Endothelial cell of umbilical vein (primary cell): Measurements from ENCODE around the gene RIBC1. TPM values are rescaled to one million over a fixed set of nuclear protein-coding genes. Genes with fewer than 3 reads are reported as not detected.
A peak's percentile ranks its signal among the peaks of the same experiment; 100 is the strongest.

Experiments used
- BruUV-seq: library from RNA; stranded (reverse); fragments of 400-500 nt; replicated peaks from 2 replicates; lab custom pipeline; 2021; lab: Mats Ljungman, UMichigan
- CTCF ChIA-PET: fragments of 300-600, 350-600 bp; sonication (Branson Sonifier 250); formaldehyde crosslinking; loops from one replicate; lab custom pipeline; 2021; ENCODE audit warnings: antibody characterized with exemption, inconsistent platforms; lab: Charles Lee
- POLR2A ChIA-PET: fragments of 300-600, 350-600 bp; sonication (Branson Sonifier 250); formaldehyde crosslinking; loops from one replicate; lab custom pipeline; 2021; ENCODE audit warnings: antibody characterized with exemption, inconsistent platforms; lab: Charles Lee
- DNase-seq: peaks from one replicate; pipeline ENCODE4 v3.0.0-alpha.2; 2011; ENCODE audit warnings: low read depth, low spot score
- FAIRE-seq: peaks from 2 replicates; lab custom pipeline; 2011; peaks lifted over from hg19 to GRCh38; lab: Jason Lieb, UNC
- H2AFZ ChIP-seq: 2 replicates; pipeline ENCODE4 v1.6.0; 2012; ENCODE audit warnings: low read depth, low read length, control low read depth, inconsistent platforms
- H3K27ac ChIP-seq: 2 replicates; pipeline ENCODE4 v1.5.1; 2011; ENCODE audit warnings: low read depth, mild to moderate bottlenecking, control low read depth, low read length, moderate library complexity; ENCODE audit not compliant: insufficient read depth
- H3K27me3 ChIP-seq, 2 experiments: 2 replicates each; pipeline versions ENCODE4 v1.6.0 to v1.6.1; 2011; ENCODE audit warnings: low read length in 2 of 2, mixed read lengths in 1 of 2; ENCODE audit not compliant: control insufficient read depth in 2 of 2, insufficient read depth in 2 of 2
- H3K36me3 ChIP-seq, 2 experiments: 2 replicates in 1 of 2; 3 replicates in 1 of 2; pipeline ENCODE4 v1.5.1; 2011; ENCODE audit warnings: low read length in 2 of 2, mild to moderate bottlenecking in 1 of 2, moderate library complexity in 1 of 2; ENCODE audit not compliant: control insufficient read depth in 2 of 2, insufficient read depth in 2 of 2; ENCODE audit errors: extremely low read depth in 1 of 2
- H3K4me1 ChIP-seq: 3 replicates; pipeline ENCODE4 v1.5.1; 2011; ENCODE audit warnings: mild to moderate bottlenecking, low read length; ENCODE audit not compliant: control insufficient read depth, insufficient read depth; ENCODE audit errors: extremely low read depth
- H3K4me2 ChIP-seq: 2 replicates; pipeline ENCODE4 v1.6.1; 2011; ENCODE audit warnings: low read length, control low read depth, mixed read lengths; ENCODE audit not compliant: insufficient read depth
- H3K4me3 ChIP-seq, 3 experiments: fragments of 200-600 bp in 1 of 3; sonication (generic), shearing (Covaris generic) in 1 of 3; replicated peaks in 1 of 3; 2 replicates each; pipeline ENCODE4 v1.5.1; 2011 to 2016; ENCODE audit warnings: control low read depth in 3 of 3, low read length in 3 of 3, mild to moderate bottlenecking in 2 of 3, inconsistent platforms in 1 of 3, low read depth in 1 of 3, moderate library complexity in 1 of 3; ENCODE audit not compliant: insufficient read depth in 1 of 3
- H3K79me2 ChIP-seq: 2 replicates; pipeline ENCODE4 v1.6.0; 2012; ENCODE audit warnings: low read length, inconsistent platforms; ENCODE audit not compliant: control insufficient read depth, insufficient read depth
- H3K9ac ChIP-seq: replicated peaks from 2 replicates; pipeline ENCODE3; 2011; ENCODE audit warnings: low read length, control low read depth; ENCODE audit not compliant: insufficient read depth; ENCODE audit errors: extremely low read depth
- H3K9me1 ChIP-seq: replicated peaks from 3 replicates; pipeline ENCODE4 v1.6.0; 2011; ENCODE audit warnings: mild to moderate bottlenecking, low read length; ENCODE audit not compliant: control insufficient read depth, insufficient read depth; ENCODE audit errors: extremely low read depth
- H3K9me3 ChIP-seq: replicated peaks from 2 replicates; pipeline ENCODE4 v1.5.1; 2012; ENCODE audit warnings: low read length, inconsistent platforms; ENCODE audit not compliant: control insufficient read depth, insufficient read depth
- H4K20me1 ChIP-seq: replicated peaks from 2 replicates; pipeline ENCODE3; 2011; ENCODE audit warnings: mild to moderate bottlenecking, low read length; ENCODE audit not compliant: control insufficient read depth, insufficient read depth; ENCODE audit errors: extremely low read depth
- CTCF ChIP-seq, 2 donors: IDR thresholded peaks; 1 replicate in 1 of 2; 2 replicates in 1 of 2; pipeline ENCODE4 v1.5.1; 2011; ENCODE audit warnings: low read length in 2 of 2, mild to moderate bottlenecking in 2 of 2, moderate library complexity in 2 of 2, control low read depth in 1 of 2, inconsistent platforms in 1 of 2, low read depth in 1 of 2; ENCODE audit not compliant: insufficient read depth in 1 of 2; ENCODE audit errors: extremely low read depth in 1 of 2
- FOS ChIP-seq: IDR thresholded peaks from 2 replicates; pipeline ENCODE4 v1.6.1; 2011; ENCODE audit warnings: mild to moderate bottlenecking, low read length, moderate library complexity, borderline replicate concordance; ENCODE audit not compliant: insufficient read depth
- GATA2 ChIP-seq: IDR thresholded peaks from 2 replicates; pipeline ENCODE4 v1.7.0; 2011; ENCODE audit warnings: low read depth, mild to moderate bottlenecking, moderate library complexity, mixed read lengths, low read length; ENCODE audit not compliant: insufficient read length, insufficient read depth
- JUN ChIP-seq: IDR thresholded peaks from 2 replicates; pipeline ENCODE4 v1.6.1; 2011; ENCODE audit warnings: borderline replicate concordance, low read depth; ENCODE audit not compliant: insufficient read length, insufficient read depth
- POLR2A ChIP-seq: IDR thresholded peaks from 2 replicates; pipeline ENCODE4 v1.6.1; 2012; ENCODE audit warnings: low read depth, mild to moderate bottlenecking, control low read depth, low read length
- POLR2AphosphoS5 ChIP-seq: IDR thresholded peaks from 2 replicates; pipeline ENCODE4 v1.6.1; 2012; ENCODE audit warnings: low read depth, mild to moderate bottlenecking, control low read depth, low read length, moderate library complexity; ENCODE audit not compliant: insufficient read depth
- dilution Hi-C: fragments of 300-500 bp; cut with MboI; formaldehyde crosslinking; loops from one replicate; pipeline ENCODE4 v1.15.0; 2019; ENCODE audit warnings: low sequenced_read_pairs; ENCODE audit not compliant: extremely low pct_ligation_motif_present
- intact Hi-C: fragments of 100-400 bp; cut with micrococcal nuclease; formaldehyde crosslinking; loops from one replicate; pipeline ENCODE4 v1.10.0; 2022
- polyA plus RNA-seq, 4 experiments: library from polyadenylated mRNA; depleted of rRNA in 3 of 4; stranded (reverse) in 3 of 4; unstranded in 1 of 4; fragments of >200 nt; gene quantifications; 2 replicates each; pipeline versions ENCODE4 v1.2.1 to v1.2.3, GENCODE V29; 2011 to 2012; ENCODE audit warnings: missing spikeins in 1 of 4
- total RNA-seq: library from RNA; stranded (reverse); gene quantifications from 2 replicates; pipeline ENCODE4 v1.2.3, GENCODE V29; 2021

Gene RIBC1
- total and polyA plus RNA-seq, 2 donors (not counting 3 experiments of a cell fraction or from before 2014, with no cell fraction given), result 0.23 to 0.86 TPM

- no peak overlapping the region for H3K27ac ChIP-seq
- H3K36me3 ChIP-seq, result peaks cover 2 to 22% of the 10 kb centered on the region in 2 experiments
- BruUV-seq, result no TSS peak
- H3K4me1 ChIP-seq, result no peaks in the 10 kb centered on the region
- no peak overlapping the region for H3K4me3 ChIP-seq
- H3K27me3 ChIP-seq, result no peaks in the 10 kb centered on the region
- dilution Hi-C loops (no loop called here), intact Hi-C loops (no loop called here)
- FAIRE-seq, result peak; percentile 28
- DNase-seq, result peak; percentile 28
- no peaks in the 10 kb centered on the region for H3K9me1 ChIP-seq
- H4K20me1 ChIP-seq, result no peaks in the 10 kb centered on the region
- H2AFZ ChIP-seq, result no peak overlapping the region
- no peak for TF ChIP-seq FOS
- no peak for TF ChIP-seq POLR2AphosphoS5
- no peak for TF ChIP-seq JUN
- TF ChIP-seq GATA2, result no peak
- TF ChIP-seq CTCF (IDR thresholded peaks at IDR 0.05; ENCODE audit: extremely low read depth in 1 of 2, insufficient read depth in 1 of 2, low read depth in 1 of 2, low read length in 2 of 2), result no peak
- no peak for TF ChIP-seq POLR2A
- no peak overlapping the region for H3K4me2 ChIP-seq
- H3K79me2 ChIP-seq, result no peaks in the 10 kb centered on the region
- H3K9me3 ChIP-seq, result no peaks in the 10 kb centered on the region
- H3K9ac ChIP-seq, result no peak overlapping the region
- ChIA-PET CTCF (no interaction called here), POLR2A (no interaction called here)
These were observed 39.1 kb upstream of the RIBC1 start for GRCh38 chrX:53383376-53384076.
